GM21526 (cell line): ENCODE measurements around the gene PDGFD.
"Not testable (repeated sequence)": the region's sequence is repeated elsewhere in the genome, so short reads cannot be mapped to it uniquely, and the experiment has no call there.

ENCODE experiments used
- ATAC-seq: cut with Tn5 transposase; IDR thresholded peaks from one replicate; pipeline ENCODE4 v1.9.1; 2021; ENCODE audit warnings: moderate library complexity; ENCODE audit not compliant: unreplicated experiment, low FRiP score

Gene PDGFD

GRCh38 chr11:104060004-104060794 is 103.7 kb downstream of the PDGFD start:
- no peak for ATAC-seq

DNA sequence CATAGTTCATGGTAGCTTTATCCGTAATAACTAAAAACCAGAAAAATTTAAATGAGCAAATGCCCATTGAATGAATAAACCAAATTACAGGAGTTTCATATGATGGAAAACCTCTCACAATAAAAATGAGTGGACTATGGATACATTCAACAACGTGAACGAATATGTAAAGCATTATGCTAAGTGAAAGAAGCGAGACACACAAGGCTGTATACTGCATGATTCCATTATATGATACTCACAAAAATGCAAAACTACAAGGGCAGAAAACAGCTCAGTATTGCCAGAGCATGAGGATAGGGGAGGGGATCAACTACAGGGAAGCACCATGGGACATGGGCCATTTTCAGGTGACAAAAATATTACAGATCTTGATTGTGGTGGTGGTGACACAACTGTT is 105.3 kb downstream of the PDGFD start:
- no peak for ATAC-seq

DNA sequence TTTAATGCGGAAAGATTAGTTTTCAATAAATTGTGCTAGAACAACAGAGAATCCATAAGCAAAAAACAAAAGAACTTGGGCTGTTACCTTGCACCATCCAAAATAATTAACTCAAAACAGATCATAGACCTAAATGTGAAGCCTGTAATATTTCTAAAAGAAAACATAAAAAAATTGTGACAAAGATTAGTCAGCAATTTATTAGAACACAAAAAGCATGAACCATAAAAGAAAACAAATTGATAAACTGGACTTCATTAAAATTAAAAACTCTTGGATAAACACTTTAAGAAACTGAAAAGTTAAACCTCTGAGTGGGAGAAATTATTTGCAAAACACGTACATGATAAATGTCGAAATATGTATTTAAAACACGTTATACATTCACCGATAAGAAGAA is 106.0 kb downstream of the PDGFD start:
- ATAC-seq, result no peak

GRCh38 chr11:104055596-104055995 is 108.4 kb downstream of the PDGFD start:
- ATAC-seq, result no peak

DNA sequence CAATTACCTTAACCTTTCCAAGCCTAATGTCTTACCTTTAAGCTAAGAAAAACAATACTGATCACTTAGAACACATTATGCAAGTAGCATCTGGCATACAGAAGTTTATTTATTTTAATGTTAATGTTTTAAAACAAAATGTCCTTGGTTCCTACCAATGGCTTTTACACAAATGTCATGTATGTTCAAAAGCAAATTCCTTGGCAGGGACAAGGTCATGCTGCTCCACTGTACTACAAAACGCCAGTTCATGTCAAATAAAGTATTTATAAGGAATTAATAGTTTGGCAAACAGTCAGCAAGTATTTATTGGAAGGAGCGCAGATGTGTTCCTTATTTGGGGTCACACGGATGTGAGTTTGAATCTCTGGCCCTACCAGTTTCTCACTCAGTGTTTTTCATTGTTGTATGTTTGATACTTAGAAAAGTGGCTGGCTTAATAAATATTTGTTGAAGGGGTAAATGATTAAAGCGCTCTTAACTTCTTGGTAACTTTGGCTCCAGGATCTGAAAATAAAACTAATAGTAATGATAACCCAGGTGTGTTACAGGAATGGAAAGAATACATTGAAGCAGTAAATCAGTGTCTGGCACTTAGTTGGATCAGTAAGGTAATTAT is 108.9 kb downstream of the PDGFD start:
- ATAC-seq, result no peak

GRCh38 chr11:104053743-104054478 is 110.0 kb downstream of the PDGFD start:
- no peak for ATAC-seq

DNA sequence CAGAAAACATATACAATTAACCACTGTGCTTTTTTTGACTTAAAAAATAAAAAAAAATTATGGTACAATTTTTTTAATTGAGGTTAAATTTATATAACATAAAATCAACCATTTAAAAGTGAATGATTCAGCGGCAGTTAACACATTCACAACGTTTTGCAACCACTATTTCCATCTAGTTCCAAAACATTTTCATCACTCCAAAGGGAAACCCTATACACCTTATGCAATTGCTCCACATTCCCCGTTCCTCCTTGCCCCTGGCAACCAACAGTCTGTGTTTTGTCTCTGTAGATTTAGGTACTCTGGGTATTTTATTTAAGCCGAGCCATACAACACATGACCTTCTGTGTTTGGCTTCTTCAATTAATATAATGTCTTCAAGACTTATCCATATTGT is 112.2 kb downstream of the PDGFD start:
- ATAC-seq, result no peak

- ATAC-seq, result no peak
Measured at GRCh38 chr11:104049116-104049515, 114.8 kb downstream of the PDGFD start.

DNA sequence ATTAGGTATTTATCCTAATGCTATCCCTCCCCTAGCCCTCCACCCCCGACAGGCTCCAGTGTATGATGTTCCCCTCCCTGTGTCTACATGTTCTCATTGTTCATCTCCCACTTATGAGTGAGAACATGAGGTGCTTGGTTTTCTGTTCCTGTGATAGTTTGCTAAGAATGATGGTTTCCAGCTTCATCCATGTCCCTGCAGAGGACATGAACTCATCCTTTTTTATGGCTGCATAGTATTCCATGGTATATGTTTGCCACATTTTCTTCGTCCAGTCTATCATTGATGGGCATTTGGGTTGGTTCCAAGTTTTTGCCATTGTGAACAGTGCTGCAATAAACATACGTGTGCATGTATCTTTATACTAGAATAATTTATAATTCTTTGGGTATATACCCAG is 117.1 kb downstream of the PDGFD start:
- not testable (repeated sequence) for ATAC-seq

GRCh38 chr11:104046331-104046730 is 117.6 kb downstream of the PDGFD start:
- no peak for ATAC-seq

GRCh38 chr11:104043678-104044239 is 120.2 kb downstream of the PDGFD start:
- no peak for ATAC-seq

DNA sequence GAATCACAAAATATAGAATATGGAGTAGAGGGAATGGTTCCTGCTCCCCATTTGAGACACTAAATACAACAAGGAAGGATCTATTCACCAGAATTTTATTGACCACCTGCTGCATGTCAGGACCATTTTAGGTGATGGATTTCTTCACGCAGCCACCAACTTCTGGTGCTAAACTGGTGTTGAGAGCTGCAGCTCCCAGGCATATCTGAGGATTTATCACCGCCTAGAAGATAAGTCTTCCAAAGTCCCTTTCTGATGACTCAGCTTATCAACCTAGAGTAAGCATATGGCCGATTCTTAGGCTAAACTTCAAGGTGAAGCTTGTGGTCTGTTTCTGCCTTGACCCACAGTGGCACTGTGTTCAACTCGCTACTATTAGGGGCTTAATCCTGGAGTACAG is 120.8 kb downstream of the PDGFD start:
- no peak for ATAC-seq

DNA sequence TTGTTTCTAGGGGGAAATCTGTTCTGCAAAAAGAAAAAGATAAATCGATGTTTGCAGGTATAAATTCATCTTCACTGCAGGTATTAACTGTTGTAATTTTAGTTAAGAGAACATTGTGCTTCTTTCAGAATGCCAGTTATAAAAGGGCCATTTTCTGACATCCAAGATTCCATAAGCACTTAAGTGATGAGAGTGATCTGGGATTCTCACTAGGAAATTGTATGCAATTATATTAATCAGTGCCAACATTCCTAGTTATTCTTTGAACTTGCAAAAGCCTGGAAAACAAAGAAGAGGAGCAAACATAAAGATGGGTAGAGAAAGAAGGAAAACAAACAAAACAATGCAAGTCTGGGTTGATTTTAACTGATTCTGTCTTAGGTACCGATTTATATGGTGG is 122.2 kb downstream of the PDGFD start:
- no peak for ATAC-seq

GRCh38 chr11:104036995-104037394 is 127.0 kb downstream of the PDGFD start:
- no peak for ATAC-seq

DNA sequence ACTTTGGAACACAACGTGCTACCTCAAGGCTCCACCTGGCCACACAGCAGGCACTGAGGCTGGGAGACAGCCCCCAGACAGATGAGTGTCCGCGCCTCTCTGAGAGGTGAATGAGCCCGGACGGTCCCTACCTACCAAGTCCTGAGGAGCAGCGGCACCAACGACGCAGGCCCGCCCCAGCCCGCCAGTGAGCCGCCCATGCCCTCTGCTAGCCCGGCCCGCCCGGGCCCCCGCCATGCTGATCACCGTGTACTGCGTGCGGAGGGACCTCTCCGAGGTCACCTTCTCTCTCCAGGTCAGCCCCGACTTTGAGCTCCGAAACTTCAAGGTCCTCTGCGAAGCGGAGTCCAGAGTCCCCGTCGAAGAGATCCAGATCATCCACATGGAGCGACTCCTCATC is 127.4 kb downstream of the PDGFD start, which contains the start of gene DDI1:
Gene DDI1, plus strand, starts transcription at position 53 of the 400 bp plus-strand sequence. Its CDS starts 183 bp downstream, at position 236.
- ATAC-seq, result no peak

DNA sequence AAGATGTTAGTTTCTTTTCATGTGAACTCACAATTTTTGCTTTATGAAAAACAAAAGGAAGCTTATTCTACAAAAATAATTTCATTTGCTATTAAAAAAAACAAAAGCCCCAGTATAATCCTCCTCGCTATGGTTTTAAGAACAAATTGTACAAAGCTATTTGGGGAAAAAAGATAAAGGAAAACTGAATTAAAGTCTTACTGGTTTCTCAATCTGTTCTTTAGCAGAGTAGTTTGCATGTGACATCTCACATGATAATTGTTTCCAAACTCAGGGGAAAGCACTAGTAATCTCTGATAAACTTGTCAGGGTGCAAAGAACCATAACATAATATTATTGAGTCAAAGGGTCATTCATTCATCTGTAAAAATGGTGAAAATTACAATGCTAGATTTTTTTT is 130.4 kb downstream of the PDGFD start:
- no peak for ATAC-seq

GRCh38 chr11:104033134-104033533 is 130.8 kb downstream of the PDGFD start:
- no peak for ATAC-seq

DNA sequence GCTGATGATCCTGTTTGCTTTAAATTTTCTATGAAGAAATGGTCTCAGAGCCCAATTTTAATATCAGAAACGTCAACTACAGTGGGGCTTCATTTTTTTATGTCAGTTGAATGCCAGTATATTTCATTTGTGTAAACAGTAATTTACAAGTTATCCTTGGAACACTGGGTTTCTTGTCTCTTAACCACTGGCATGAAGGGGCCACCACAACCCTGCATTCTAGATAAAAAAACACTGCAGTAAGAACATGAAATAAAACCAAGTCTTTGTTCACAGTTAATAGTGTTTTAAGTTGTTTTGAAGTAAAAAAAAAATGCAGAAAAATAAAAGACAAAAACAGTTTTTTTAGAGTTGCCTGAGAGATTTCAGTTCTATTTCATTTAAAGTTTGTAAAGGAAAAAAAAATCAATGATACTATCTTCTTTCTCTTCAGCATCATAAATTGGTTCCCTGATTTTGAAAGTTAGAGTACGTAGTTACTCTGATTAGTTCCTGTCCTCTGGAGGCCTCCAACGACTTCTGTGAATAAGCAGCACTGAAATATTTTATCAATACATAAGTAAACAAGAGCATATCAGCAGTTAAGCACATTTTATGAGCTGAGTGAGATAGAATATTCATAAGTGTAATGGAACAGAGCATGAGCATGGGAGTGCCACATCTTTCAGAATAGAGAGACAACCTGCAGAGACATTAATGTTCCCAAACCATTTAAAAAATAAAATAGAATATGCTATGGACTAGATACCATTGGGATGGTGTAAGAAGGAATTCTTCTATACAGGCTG is 135.3 kb downstream of the PDGFD start:
- no peak for ATAC-seq

GRCh38 chr11:104024572-104024971 is 139.4 kb downstream of the PDGFD start:
- ATAC-seq, result no peak

GRCh38 chr11:104015649-104016415 is 148.1 kb downstream of the PDGFD start:
- ATAC-seq, result peak; percentile 96
